ACC112 (cell line): ENCODE results near the gene MTERF4.

Experiments
- H2AFZ ChIP-seq: fragments of 200-600 bp; sonication (generic); one replicate; pipeline ENCODE4 v1.6.0; 2017; ENCODE audit warnings: antibody characterized with exemption, low read length; ENCODE audit not compliant: unreplicated experiment
- H3K27ac ChIP-seq: fragments of 200-600 bp; sonication (generic); 2 replicates; pipeline ENCODE4 v1.5.1; 2014; ENCODE audit warnings: low read depth, mild to moderate bottlenecking, antibody characterized with exemption, low read length, moderate library complexity
- H3K27me3 ChIP-seq: fragments of 200-600 bp; sonication (generic); 2 replicates; pipeline ENCODE4 v1.6.1; 2014; ENCODE audit warnings: mild to moderate bottlenecking, antibody characterized with exemption, low read length, moderate library complexity, mixed read lengths; ENCODE audit not compliant: insufficient read depth
- H3K36me3 ChIP-seq: fragments of 200-600 bp; sonication (generic); 2 replicates; pipeline ENCODE4 v1.6.1; 2016; ENCODE audit warnings: mild to moderate bottlenecking, antibody characterized with exemption, low read length, moderate library complexity, mixed read lengths; ENCODE audit not compliant: insufficient read depth
- H3K4me1 ChIP-seq: fragments of 200-600 bp; sonication (generic); one replicate; pipeline ENCODE4 v1.6.1; 2016; ENCODE audit warnings: low read length, mixed read lengths; ENCODE audit not compliant: insufficient read depth, unreplicated experiment, control insufficient read depth
- H3K4me3 ChIP-seq: fragments of 200-600 bp; sonication (generic); 2 replicates; pipeline ENCODE4 v1.5.1; 2014; ENCODE audit warnings: mild to moderate bottlenecking, low read depth, low read length
- H3K79me2 ChIP-seq: fragments of 200-600 bp; sonication (generic); one replicate; pipeline ENCODE4 v1.6.0; 2016; ENCODE audit warnings: low read length; ENCODE audit not compliant: control insufficient read depth, unreplicated experiment, insufficient read depth

MTERF4 gene

GRCh38 chr2:241067501-241068135, 34.5 kb downstream of the MTERF4 start:
- Histone ChIP-seq H3K79me2 (no peaks in the 10 kb centered on the region), H3K27me3 (no peaks in the 10 kb centered on the region), H3K27ac (no peak overlapping the region), H2AFZ (no peak overlapping the region), H3K4me1 (no peaks in the 10 kb centered on the region), H3K4me3 (no peak overlapping the region), H3K36me3 (no peaks in the 10 kb centered on the region)

- Histone ChIP-seq H3K4me1 (no peaks in the 10 kb centered on the region), H3K36me3 (no peaks in the 10 kb centered on the region), H3K79me2 (no peaks in the 10 kb centered on the region), H2AFZ (no peak overlapping the region), H3K27ac (no peak overlapping the region), H3K4me3 (no peak overlapping the region), H3K27me3 (no peaks in the 10 kb centered on the region)
These were observed 35.2 kb downstream of the MTERF4 start for GRCh38 chr2:241066893-241067341.

GRCh38 chr2:241066171-241066892, 35.8 kb downstream of the MTERF4 start:
- no peaks in the 10 kb centered on the region for H3K4me1 ChIP-seq
- no peaks in the 10 kb centered on the region for H3K79me2 ChIP-seq
- H3K36me3 ChIP-seq = no peaks in the 10 kb centered on the region
- no peaks in the 10 kb centered on the region for H3K27me3 ChIP-seq
- no peak overlapping the region for H3K4me3 ChIP-seq
- H3K27ac ChIP-seq = no peak overlapping the region
- H2AFZ ChIP-seq = no peak overlapping the region

- no peaks in the 10 kb centered on the region for H3K36me3 ChIP-seq
- no peak overlapping the region for H2AFZ ChIP-seq
- H3K27ac ChIP-seq = no peak overlapping the region
- no peak overlapping the region for H3K4me3 ChIP-seq
- H3K27me3 ChIP-seq = no peaks in the 10 kb centered on the region
- H3K79me2 ChIP-seq = no peaks in the 10 kb centered on the region
- H3K4me1 ChIP-seq = no peaks in the 10 kb centered on the region
These were observed 36.7 kb downstream of the MTERF4 start for GRCh38 chr2:241065355-241065803.

GRCh38 chr2:241064802-241065354, 37.2 kb downstream of the MTERF4 start:
- no peaks in the 10 kb centered on the region for H3K4me1 ChIP-seq
- H3K79me2 ChIP-seq = no peaks in the 10 kb centered on the region
- no peaks in the 10 kb centered on the region for H3K27me3 ChIP-seq
- H2AFZ ChIP-seq = no peak overlapping the region
- no peaks in the 10 kb centered on the region for H3K36me3 ChIP-seq
- H3K27ac ChIP-seq = no peak overlapping the region
- no peak overlapping the region for H3K4me3 ChIP-seq

- H3K36me3 ChIP-seq = no peaks in the 10 kb centered on the region
- no peak overlapping the region for H3K4me3 ChIP-seq
- H2AFZ ChIP-seq = no peak overlapping the region
- no peaks in the 10 kb centered on the region for H3K4me1 ChIP-seq
- H3K27me3 ChIP-seq = no peaks in the 10 kb centered on the region
- no peaks in the 10 kb centered on the region for H3K79me2 ChIP-seq
- H3K27ac ChIP-seq = no peak overlapping the region
These were observed 37.9 kb downstream of the MTERF4 start for GRCh38 chr2:241064008-241064801.

- H3K4me3 ChIP-seq = no peak overlapping the region
- no peaks in the 10 kb centered on the region for H3K36me3 ChIP-seq
- no peak overlapping the region for H3K27ac ChIP-seq
- no peaks in the 10 kb centered on the region for H3K4me1 ChIP-seq
- no peaks in the 10 kb centered on the region for H3K79me2 ChIP-seq
- H2AFZ ChIP-seq = no peak overlapping the region
- H3K27me3 ChIP-seq = no peaks in the 10 kb centered on the region
These were observed 38.5 kb downstream of the MTERF4 start for GRCh38 chr2:241063587-241063986.

GRCh38 chr2:241063093-241063551, 39.0 kb downstream of the MTERF4 start:
- no peak overlapping the region for H3K27ac ChIP-seq
- H3K79me2 ChIP-seq = no peaks in the 10 kb centered on the region
- H3K4me3 ChIP-seq = no peak overlapping the region

GRCh38 chr2:241062389-241063092, 39.5 kb downstream of the MTERF4 start:
- Histone ChIP-seq H2AFZ (no peak overlapping the region), H3K79me2 (no peaks in the 10 kb centered on the region), H3K4me3 (no peak overlapping the region), H3K27me3 (no peaks in the 10 kb centered on the region), H3K27ac (no peak overlapping the region), H3K36me3 (no peaks in the 10 kb centered on the region), H3K4me1 (no peaks in the 10 kb centered on the region)

More at GRCh38 chr2:241063093-241063551, 39.0 kb downstream of the MTERF4 start:
- H2AFZ ChIP-seq = no peak overlapping the region
- H3K27me3 ChIP-seq = no peaks in the 10 kb centered on the region
- H3K36me3 ChIP-seq = no peaks in the 10 kb centered on the region
- H3K4me1 ChIP-seq = no peaks in the 10 kb centered on the region

- H3K27me3 ChIP-seq = no peaks in the 10 kb centered on the region
- no peak overlapping the region for H3K4me3 ChIP-seq
- no peaks in the 10 kb centered on the region for H3K36me3 ChIP-seq
- no peaks in the 10 kb centered on the region for H3K4me1 ChIP-seq
- no peaks in the 10 kb centered on the region for H3K79me2 ChIP-seq
- no peak overlapping the region for H2AFZ ChIP-seq
- H3K27ac ChIP-seq = no peak overlapping the region
These were observed 40.8 kb downstream of the MTERF4 start for GRCh38 chr2:241061275-241061674.
